Activated naive CD8-positive, alpha-beta T cell (primary cell): ENCODE measurements around the gene RETN.

ENCODE experiments used
- H3K27ac Mint-ChIP-seq: one replicate; pipeline ENCODE4 v1.8.0; 2021; ENCODE audit warnings: mixed read lengths
- H3K27me3 Mint-ChIP-seq: one replicate; pipeline ENCODE4 v1.8.0; 2021; ENCODE audit warnings: mixed read lengths
- H3K36me3 Mint-ChIP-seq: one replicate; pipeline ENCODE4 v1.8.0; 2021; ENCODE audit warnings: mixed read lengths
- H3K4me1 Mint-ChIP-seq: one replicate; pipeline ENCODE4 v1.8.0; 2021; ENCODE audit warnings: low read depth, mixed read lengths
- H3K4me3 Mint-ChIP-seq: one replicate; pipeline ENCODE4 v1.8.0; 2021; ENCODE audit warnings: mild to moderate bottlenecking, mixed read lengths
- H3K9me3 Mint-ChIP-seq: one replicate; pipeline ENCODE4 v1.8.0; 2021; ENCODE audit warnings: low read depth, mixed read lengths

Gene RETN

GRCh38 chr19:7680606-7681339 is 11.9 kb downstream of the RETN start, which contains the start of gene TRAPPC5:
TSS of gene TRAPPC5 (plus strand) at chr19:7680833. CDS start at chr19:7682254, 1,421 bp downstream.
- no peaks in the 10 kb centered on the region for H3K36me3 Mint-ChIP-seq
- H3K27ac Mint-ChIP-seq, result peak within 1 kb of the TSS; percentile 90
- peak within 1 kb of the TSS; percentile 90 for H3K4me3 Mint-ChIP-seq
- H3K27me3 Mint-ChIP-seq, result peaks cover 5% of the 10 kb centered on the region
- H3K9me3 Mint-ChIP-seq, result no peaks in the 10 kb centered on the region
- peaks cover 48% of the 10 kb centered on the region for H3K4me1 Mint-ChIP-seq

- H3K9me3 Mint-ChIP-seq, result no peaks in the 10 kb centered on the region
- H3K36me3 Mint-ChIP-seq, result no peaks in the 10 kb centered on the region
- H3K4me3 Mint-ChIP-seq, result peak overlapping the region; percentile 90
- peak overlapping the region; percentile 90 for H3K27ac Mint-ChIP-seq
- H3K27me3 Mint-ChIP-seq, result peaks cover 4% of the 10 kb centered on the region
- H3K4me1 Mint-ChIP-seq, result peaks cover 40% of the 10 kb centered on the region
Measured at GRCh38 chr19:7681340-7682174, 12.7 kb downstream of the RETN start.

- H3K4me3 Mint-ChIP-seq, result peak overlapping the region; percentile 90
- no peaks in the 10 kb centered on the region for H3K9me3 Mint-ChIP-seq
- H3K36me3 Mint-ChIP-seq, result no peaks in the 10 kb centered on the region
- peaks cover 36% of the 10 kb centered on the region for H3K4me1 Mint-ChIP-seq
- H3K27me3 Mint-ChIP-seq, result peaks cover 2% of the 10 kb centered on the region
- H3K27ac Mint-ChIP-seq, result peak overlapping the region; percentile 90
Measured at GRCh38 chr19:7682175-7682855, 13.5 kb downstream of the RETN start.

- Mint-ChIP-seq H3K4me1 (peaks cover 13% of the 10 kb centered on the region), H3K36me3 (no peaks in the 10 kb centered on the region), H3K27me3 (no peaks in the 10 kb centered on the region), H3K27ac (peak overlapping the region; percentile 61), H3K9me3 (no peaks in the 10 kb centered on the region), H3K4me3 (no peak overlapping the region)
Measured at GRCh38 chr19:7685546-7686445, 16.9 kb downstream of the RETN start.

GRCh38 chr19:7687177-7687576 is 18.3 kb downstream of the RETN start:
- Mint-ChIP-seq H3K4me1 (peaks cover 9% of the 10 kb centered on the region), H3K27ac (no peak overlapping the region), H3K4me3 (no peak overlapping the region), H3K9me3 (no peaks in the 10 kb centered on the region), H3K27me3 (no peaks in the 10 kb centered on the region), H3K36me3 (no peaks in the 10 kb centered on the region)

GRCh38 chr19:7689165-7689564 is 20.3 kb downstream of the RETN start:
- Mint-ChIP-seq H3K27ac (no peak overlapping the region), H3K36me3 (no peaks in the 10 kb centered on the region), H3K4me1 (peaks cover 6% of the 10 kb centered on the region), H3K9me3 (no peaks in the 10 kb centered on the region), H3K4me3 (no peak overlapping the region), H3K27me3 (no peaks in the 10 kb centered on the region)

GRCh38 chr19:7690779-7691258 is 22.0 kb downstream of the RETN start:
- H3K4me1 Mint-ChIP-seq, result peaks cover 5% of the 10 kb centered on the region
- H3K27ac Mint-ChIP-seq, result no peak overlapping the region
- H3K27me3 Mint-ChIP-seq, result no peaks in the 10 kb centered on the region
- H3K9me3 Mint-ChIP-seq, result no peaks in the 10 kb centered on the region
- no peaks in the 10 kb centered on the region for H3K36me3 Mint-ChIP-seq
- no peak overlapping the region for H3K4me3 Mint-ChIP-seq

- no peak overlapping the region for H3K4me3 Mint-ChIP-seq
- no peaks in the 10 kb centered on the region for H3K9me3 Mint-ChIP-seq
- no peaks in the 10 kb centered on the region for H3K27me3 Mint-ChIP-seq
- H3K27ac Mint-ChIP-seq, result no peak overlapping the region
- peaks cover 5% of the 10 kb centered on the region for H3K4me1 Mint-ChIP-seq
- no peaks in the 10 kb centered on the region for H3K36me3 Mint-ChIP-seq
Measured at GRCh38 chr19:7691497-7691896, 22.6 kb downstream of the RETN start.

- no peak overlapping the region for H3K27ac Mint-ChIP-seq
- H3K4me1 Mint-ChIP-seq, result peaks cover 5% of the 10 kb centered on the region
- no peak overlapping the region for H3K4me3 Mint-ChIP-seq
- H3K27me3 Mint-ChIP-seq, result no peaks in the 10 kb centered on the region
- no peaks in the 10 kb centered on the region for H3K36me3 Mint-ChIP-seq
- no peaks in the 10 kb centered on the region for H3K9me3 Mint-ChIP-seq
Measured at GRCh38 chr19:7692417-7693088, 23.7 kb downstream of the RETN start.

GRCh38 chr19:7694499-7694898 is 25.6 kb downstream of the RETN start:
- Mint-ChIP-seq H3K9me3 (no peaks in the 10 kb centered on the region), H3K36me3 (no peaks in the 10 kb centered on the region), H3K27ac (no peak overlapping the region), H3K4me3 (no peak overlapping the region), H3K27me3 (no peaks in the 10 kb centered on the region), H3K4me1 (peaks cover 13% of the 10 kb centered on the region)

GRCh38 chr19:7697721-7698287 is 29.0 kb downstream of the RETN start:
- H3K27me3 Mint-ChIP-seq, result no peaks in the 10 kb centered on the region
- H3K27ac Mint-ChIP-seq, result no peak overlapping the region
- no peak overlapping the region for H3K4me3 Mint-ChIP-seq
- H3K4me1 Mint-ChIP-seq, result peaks cover 25% of the 10 kb centered on the region
- no peaks in the 10 kb centered on the region for H3K9me3 Mint-ChIP-seq
- H3K36me3 Mint-ChIP-seq, result no peaks in the 10 kb centered on the region

GRCh38 chr19:7698583-7698982 is 29.7 kb downstream of the RETN start:
- H3K27me3 Mint-ChIP-seq, result no peaks in the 10 kb centered on the region
- peaks cover 25% of the 10 kb centered on the region for H3K4me1 Mint-ChIP-seq
- no peaks in the 10 kb centered on the region for H3K9me3 Mint-ChIP-seq
- peak overlapping the region; percentile 81 for H3K4me3 Mint-ChIP-seq
- no peak overlapping the region for H3K27ac Mint-ChIP-seq
- no peaks in the 10 kb centered on the region for H3K36me3 Mint-ChIP-seq

- Mint-ChIP-seq H3K27ac (peak overlapping the region; percentile 82), H3K27me3 (no peaks in the 10 kb centered on the region), H3K36me3 (no peaks in the 10 kb centered on the region), H3K4me3 (peak overlapping the region; percentile 81), H3K4me1 (peaks cover 25% of the 10 kb centered on the region), H3K9me3 (no peaks in the 10 kb centered on the region)
Measured at GRCh38 chr19:7699003-7699402, 30.2 kb downstream of the RETN start.
